GM13977 (cell line): ENCODE measurements around the gene FGD4.
"Not testable (repeated sequence)": the region's sequence is repeated elsewhere in the genome, so short reads cannot be mapped to it uniquely, and the experiment has no call there.

ENCODE experiments used
- DNase-seq: peaks from one replicate; pipeline ENCODE4 v3.0.0; 2012; ENCODE audit warnings: low spot score
- CTCF ChIP-seq: IDR thresholded peaks from 2 replicates; pipeline ENCODE4 v1.5.1; 2012; ENCODE audit warnings: mild to moderate bottlenecking, control low read depth; ENCODE audit not compliant: insufficient read depth; ENCODE audit errors: extremely low read depth, missing control alignments
- in situ Hi-C: fragments of 300-500 bp; cut with MboI; formaldehyde crosslinking; loops from one replicate; pipeline ENCODE4 v1.12.0; 2022; ENCODE audit warnings: low sequenced_read_pairs, low pct_unique_long_range_greater_than_20kb, mixed read lengths, inconsistent platforms; ENCODE audit not compliant: unreplicated experiment

FGD4 gene

GRCh38 chr12:32516230-32516629, 116.9 kb downstream of the FGD4 start:
- no peak for TF ChIP-seq CTCF
- DNase-seq: no peak
- in situ Hi-C loops: no loop called here

- no peak for DNase-seq
- in situ Hi-C loops: no loop called here
- TF ChIP-seq CTCF: no peak
These were observed 118.6 kb downstream of the FGD4 start for GRCh38 chr12:32517966-32518365.

GRCh38 chr12:32519047-32519446, 119.7 kb downstream of the FGD4 start:
- no peak for TF ChIP-seq CTCF
- DNase-seq: no peak
- in situ Hi-C loops: no loop called here

- in situ Hi-C loops: no loop called here
- TF ChIP-seq CTCF: no peak
- no peak for DNase-seq
These were observed 123.2 kb downstream of the FGD4 start for GRCh38 chr12:32522331-32523221.

GRCh38 chr12:32525802-32526201, 126.4 kb downstream of the FGD4 start:
- in situ Hi-C loops, DNase-seq: not testable (repeated sequence)

GRCh38 chr12:32526343-32526742, 127.0 kb downstream of the FGD4 start:
- DNase-seq, in situ Hi-C loops: not testable (repeated sequence)

- DNase-seq: no peak
- in situ Hi-C loops: no loop called here
- TF ChIP-seq CTCF: no peak
These were observed 133.1 kb downstream of the FGD4 start for GRCh38 chr12:32532422-32532821.
